ENCODE data around the gene WNT9B.
"Not testable (repeated sequence)": the region's sequence is repeated elsewhere in the genome, so short reads cannot be mapped to it uniquely, and the experiment has no call there.

WNT9B gene

GRCh38 chr17:46915596-46915995 is 64.2 kb downstream of the WNT9B start:
- Histone ChIP-seq H3K4me3 (ENCODE audit: low read depth, low read length) (no peak overlapping the region), H3K9me3 (ENCODE audit: control insufficient read depth, insufficient read depth, low read depth, low read length) (0 out of 2 replicates have a peak, but pooled peaks cover 4% of the 10 kb centered on the region), H3K27ac (ENCODE audit: low read depth, low read length) (no peak overlapping the region), H3K36me3 (ENCODE audit: control insufficient read depth, insufficient read depth, low read length) (no peaks in the 10 kb centered on the region), H3K4me1 (ENCODE audit: control insufficient read depth, insufficient read depth, low read length) (peaks cover 3% of the 10 kb centered on the region; the same call in 1 of the 2 replicates), H3K9ac (ENCODE audit: low read length) (no peak overlapping the region), H3K27me3 (ENCODE audit: control insufficient read depth, insufficient read depth, low read length) (no peaks in the 10 kb centered on the region)

- Histone ChIP-seq H3K27me3 (ENCODE audit: control insufficient read depth, insufficient read depth, low read length) (no peaks in the 10 kb centered on the region), H3K9ac (ENCODE audit: low read length) (no peak overlapping the region), H3K36me3 (ENCODE audit: control insufficient read depth, insufficient read depth, low read length) (no peaks in the 10 kb centered on the region), H3K4me3 (ENCODE audit: low read depth, low read length) (no peak overlapping the region), H3K9me3 (ENCODE audit: control insufficient read depth, insufficient read depth, low read depth, low read length) (0 out of 2 replicates have a peak, but pooled peaks cover 4% of the 10 kb centered on the region), H3K27ac (ENCODE audit: low read depth, low read length) (no peak overlapping the region), H3K4me1 (ENCODE audit: control insufficient read depth, insufficient read depth, low read length) (peaks cover 3% of the 10 kb centered on the region; the same call in 1 of the 2 replicates)
These were observed 64.8 kb downstream of the WNT9B start for GRCh38 chr17:46916211-46916610.

- Histone ChIP-seq H3K9ac (ENCODE audit: low read length) (no peak overlapping the region), H3K4me3 (ENCODE audit: low read depth, low read length) (no peak overlapping the region), H3K36me3 (ENCODE audit: control insufficient read depth, insufficient read depth, low read length) (no peaks in the 10 kb centered on the region), H3K9me3 (ENCODE audit: control insufficient read depth, insufficient read depth, low read depth, low read length) (0 out of 2 replicates have a peak, but pooled peaks cover 4% of the 10 kb centered on the region), H3K27ac (ENCODE audit: low read depth, low read length) (no peak overlapping the region), H3K27me3 (ENCODE audit: control insufficient read depth, insufficient read depth, low read length) (no peaks in the 10 kb centered on the region), H3K4me1 (ENCODE audit: control insufficient read depth, insufficient read depth, low read length) (peaks cover 3% of the 10 kb centered on the region; the same call in 1 of the 2 replicates)
These were observed 65.2 kb downstream of the WNT9B start for GRCh38 chr17:46916623-46917022.

- Histone ChIP-seq H3K9ac (ENCODE audit: low read length) (no peak overlapping the region), H3K4me3 (ENCODE audit: low read depth, low read length) (no peak overlapping the region), H3K36me3 (ENCODE audit: control insufficient read depth, insufficient read depth, low read length) (no peaks in the 10 kb centered on the region), H3K27ac (ENCODE audit: low read depth, low read length) (no peak overlapping the region), H3K9me3 (ENCODE audit: control insufficient read depth, insufficient read depth, low read depth, low read length) (0 out of 2 replicates have a peak, but pooled peaks cover 4% of the 10 kb centered on the region), H3K4me1 (ENCODE audit: control insufficient read depth, insufficient read depth, low read length) (peaks cover under 1% of the 10 kb centered on the region; the same call in 1 of the 2 replicates), H3K27me3 (ENCODE audit: control insufficient read depth, insufficient read depth, low read length) (no peaks in the 10 kb centered on the region)
These were observed 65.7 kb downstream of the WNT9B start for GRCh38 chr17:46917041-46917440.

GRCh38 chr17:46917516-46917915 is 66.1 kb downstream of the WNT9B start:
- Histone ChIP-seq H3K36me3 (ENCODE audit: control insufficient read depth, insufficient read depth, low read length) (no peaks in the 10 kb centered on the region), H3K9ac (ENCODE audit: low read length) (no peak overlapping the region), H3K27ac (ENCODE audit: low read depth, low read length) (no peak overlapping the region), H3K4me1 (ENCODE audit: control insufficient read depth, insufficient read depth, low read length) (no peaks in the 10 kb centered on the region), H3K4me3 (ENCODE audit: low read depth, low read length) (no peak overlapping the region), H3K9me3 (ENCODE audit: control insufficient read depth, insufficient read depth, low read depth, low read length) (0 out of 2 replicates have a peak, but pooled peaks cover 4% of the 10 kb centered on the region), H3K27me3 (ENCODE audit: control insufficient read depth, insufficient read depth, low read length) (no peaks in the 10 kb centered on the region)

- H3K4me1 ChIP-seq (ENCODE audit: control insufficient read depth, insufficient read depth, low read length); H3K9me3 ChIP-seq (ENCODE audit: control insufficient read depth, insufficient read depth, low read depth, low read length); H3K9ac ChIP-seq (ENCODE audit: low read length); H3K27me3 ChIP-seq (ENCODE audit: control insufficient read depth, insufficient read depth, low read length); H3K27ac ChIP-seq (ENCODE audit: low read depth, low read length); H3K36me3 ChIP-seq (ENCODE audit: control insufficient read depth, insufficient read depth, low read length); H3K4me3 ChIP-seq (ENCODE audit: low read depth, low read length): not testable (repeated sequence)
These were observed 70.6 kb downstream of the WNT9B start for GRCh38 chr17:46921962-46922361.

GRCh38 chr17:46922487-46922803 is 71.1 kb downstream of the WNT9B start:
- H3K27ac ChIP-seq (ENCODE audit: low read depth, low read length): peak overlapping the region; percentile 92
- H3K9me3 ChIP-seq (ENCODE audit: control insufficient read depth, insufficient read depth, low read depth, low read length): no peaks in the 10 kb centered on the region
- H3K9ac ChIP-seq (ENCODE audit: low read length): peak overlapping the region; percentile 95
- no peaks in the 10 kb centered on the region for H3K27me3 ChIP-seq (ENCODE audit: control insufficient read depth, insufficient read depth, low read length)
- no peaks in the 10 kb centered on the region for H3K36me3 ChIP-seq (ENCODE audit: control insufficient read depth, insufficient read depth, low read length)
- no peaks in the 10 kb centered on the region for H3K4me1 ChIP-seq (ENCODE audit: control insufficient read depth, insufficient read depth, low read length)
- peak overlapping the region; percentile 94 for H3K4me3 ChIP-seq (ENCODE audit: low read depth, low read length)

- no peaks in the 10 kb centered on the region for H3K9me3 ChIP-seq (ENCODE audit: control insufficient read depth, insufficient read depth, low read depth, low read length)
- H3K4me1 ChIP-seq (ENCODE audit: control insufficient read depth, insufficient read depth, low read length): no peaks in the 10 kb centered on the region
- H3K9ac ChIP-seq (ENCODE audit: low read length): peak within 1 kb of the TSS; percentile 95
- peak within 1 kb of the TSS; percentile 94 for H3K4me3 ChIP-seq (ENCODE audit: low read depth, low read length)
- H3K36me3 ChIP-seq (ENCODE audit: control insufficient read depth, insufficient read depth, low read length): no peaks in the 10 kb centered on the region
- H3K27ac ChIP-seq (ENCODE audit: low read depth, low read length): peak within 1 kb of the TSS; percentile 92
- no peaks in the 10 kb centered on the region for H3K27me3 ChIP-seq (ENCODE audit: control insufficient read depth, insufficient read depth, low read length)
These were observed 71.6 kb downstream of the WNT9B start, which contains the start of gene GOSR2 for GRCh38 chr17:46922804-46923635. Gene GOSR2, plus strand, starts transcription at chr17:46923160. Its CDS starts 33 bp downstream, at chr17:46923193.

GRCh38 chr17:46925185-46925868 is 73.9 kb downstream of the WNT9B start:
- Histone ChIP-seq H3K27ac (ENCODE audit: low read depth, low read length) (no peak overlapping the region), H3K36me3 (ENCODE audit: control insufficient read depth, insufficient read depth, low read length) (peaks cover 14% of the 10 kb centered on the region), H3K9ac (ENCODE audit: low read length) (no peak overlapping the region), H3K4me3 (ENCODE audit: low read depth, low read length) (no peak overlapping the region), H3K4me1 (ENCODE audit: control insufficient read depth, insufficient read depth, low read length) (peaks cover 5% of the 10 kb centered on the region; the same call in 1 of the 2 replicates), H3K27me3 (ENCODE audit: control insufficient read depth, insufficient read depth, low read length) (no peaks in the 10 kb centered on the region), H3K9me3 (ENCODE audit: control insufficient read depth, insufficient read depth, low read depth, low read length) (no peaks in the 10 kb centered on the region)

- no peaks in the 10 kb centered on the region for H3K27me3 ChIP-seq (ENCODE audit: control insufficient read depth, insufficient read depth, low read length)
- H3K9ac ChIP-seq (ENCODE audit: low read length): no peak overlapping the region
- H3K9me3 ChIP-seq (ENCODE audit: control insufficient read depth, insufficient read depth, low read depth, low read length): no peaks in the 10 kb centered on the region
- H3K27ac ChIP-seq (ENCODE audit: low read depth, low read length): no peak overlapping the region
- H3K4me1 ChIP-seq (ENCODE audit: control insufficient read depth, insufficient read depth, low read length): peaks cover 5% of the 10 kb centered on the region; the same call in 1 of the 2 replicates
- no peak overlapping the region for H3K4me3 ChIP-seq (ENCODE audit: low read depth, low read length)
- H3K36me3 ChIP-seq (ENCODE audit: control insufficient read depth, insufficient read depth, low read length): peaks cover 48% of the 10 kb centered on the region
These were observed 77.3 kb downstream of the WNT9B start for GRCh38 chr17:46928467-46929261.
